GM12872 (cell line): ENCODE results near the gene TTPAL.

ENCODE experiments used
- CTCF ChIP-seq: IDR thresholded peaks from 3 replicates; pipeline ENCODE4 v1.5.1; 2011; ENCODE audit warnings: low read depth, mild to moderate bottlenecking, low read length, moderate library complexity; ENCODE audit not compliant: insufficient read depth

The TTPAL gene

GRCh38 chr20:44485830-44486198, 10.1 kb downstream of the TTPAL start:
- no peak for TF ChIP-seq CTCF

GRCh38 chr20:44488551-44488950, 12.9 kb downstream of the TTPAL start:
- TF ChIP-seq CTCF: no peak

- no peak for TF ChIP-seq CTCF
These were observed 13.5 kb downstream of the TTPAL start for GRCh38 chr20:44489223-44489622.

GRCh38 chr20:44489931-44490330, 14.3 kb downstream of the TTPAL start:
- TF ChIP-seq CTCF: no peak

GRCh38 chr20:44491635-44492395, 16.1 kb downstream of the TTPAL start:
- TF ChIP-seq CTCF: no peak

GRCh38 chr20:44494266-44494665, 18.6 kb downstream of the TTPAL start:
- TF ChIP-seq CTCF: no peak

- TF ChIP-seq CTCF: no peak
These were observed 19.0 kb downstream of the TTPAL start for GRCh38 chr20:44494681-44495080.
